OCI-LY7 (cell line): ENCODE data around the gene SESN3. TPM values are rescaled to one million over a fixed set of nuclear protein-coding genes. Genes with fewer than 3 reads are reported as not detected.

Source experiments
- BruUV-seq: library from RNA; stranded (reverse); fragments of 400-500 nt; replicated peaks from 2 replicates; lab custom pipeline; 2021; lab: Mats Ljungman, UMichigan
- CTCF ChIA-PET: fragments of 300-600 bp; sonication (Branson Sonifier 250); formaldehyde crosslinking; loops from one replicate; lab custom pipeline; 2022; ENCODE audit warnings: antibody characterized with exemption; ENCODE audit not compliant: unreplicated experiment; lab: Charles Lee
- POLR2A ChIA-PET: fragments of 300-600 bp; sonication (Branson Sonifier 250); formaldehyde crosslinking; loops from one replicate; lab custom pipeline; 2022; ENCODE audit warnings: antibody characterized with exemption; lab: Charles Lee
- DNase-seq: peaks from one replicate; pipeline ENCODE4 v3.0.0-alpha.2; 2015; ENCODE audit warnings: low spot score
- H2AFZ ChIP-seq: fragments of 200-600 bp; sonication (generic), shearing (Covaris generic); 2 replicates; pipeline ENCODE4 v1.6.1; 2014; ENCODE audit warnings: mild to moderate bottlenecking, antibody characterized with exemption, low read length, moderate library complexity
- H3K27ac ChIP-seq: fragments of 200-600 bp; sonication (generic); 2 replicates; pipeline ENCODE4 v1.5.1; 2014; ENCODE audit warnings: mixed run types, low read depth, mild to moderate bottlenecking, moderate library complexity, low read length, inconsistent platforms; ENCODE audit not compliant: poor library complexity, severe bottlenecking
- H3K36me3 ChIP-seq: fragments of 200-600 bp; sonication (generic); 2 replicates; pipeline ENCODE4 v1.6.1; 2014; ENCODE audit warnings: mild to moderate bottlenecking, antibody characterized with exemption, low read length, moderate library complexity, mixed read lengths; ENCODE audit not compliant: insufficient read depth
- H3K4me1 ChIP-seq: fragments of 200-600 bp; sonication (generic); 2 replicates; pipeline ENCODE4 v1.5.1; 2014; ENCODE audit warnings: mild to moderate bottlenecking, low read length; ENCODE audit not compliant: insufficient read depth, poor library complexity, severe bottlenecking
- H3K4me2 ChIP-seq: fragments of 200-600 bp; sonication (generic); 2 replicates; pipeline ENCODE4 v1.6.1; 2014; ENCODE audit warnings: mild to moderate bottlenecking, low read length
- H3K4me3 ChIP-seq: fragments of 200-600 bp; sonication (generic); 2 replicates; pipeline ENCODE4 v1.5.1; 2014; ENCODE audit warnings: mild to moderate bottlenecking, low read depth, low read length; ENCODE audit not compliant: poor library complexity, severe bottlenecking
- H3K79me2 ChIP-seq: fragments of 200-600 bp; sonication (generic); 2 replicates; pipeline ENCODE4 v1.6.1; 2016; ENCODE audit warnings: low read depth, mild to moderate bottlenecking, low read length, moderate library complexity, mixed read lengths; ENCODE audit not compliant: insufficient read depth
- H3K9me2 ChIP-seq: fragments of 200-600 bp; sonication (generic); 2 replicates; pipeline ENCODE4 v1.6.1; 2016; ENCODE audit warnings: mild to moderate bottlenecking, low read length, mixed read lengths; ENCODE audit not compliant: insufficient read depth
- H3K9me3 ChIP-seq: fragments of 200-600 bp; sonication (generic); 2 replicates; pipeline ENCODE4 v1.6.1; 2014; ENCODE audit warnings: mild to moderate bottlenecking, mixed run types, low read length, mixed read lengths
- H4K20me1 ChIP-seq: fragments of 200-600 bp; sonication (generic); 2 replicates; pipeline ENCODE4 v1.6.1; 2014; ENCODE audit warnings: mild to moderate bottlenecking, antibody characterized with exemption, low read length, moderate library complexity, mixed read lengths; ENCODE audit not compliant: insufficient read depth
- EZH2phosphoT487 ChIP-seq: fragments of 200-600 bp; sonication (generic); IDR thresholded peaks from 2 replicates; pipeline ENCODE4 v1.6.1; 2018; ENCODE audit warnings: low read depth, borderline replicate concordance, mild to moderate bottlenecking, mixed run types, antibody characterized with exemption, low read length, moderate library complexity, mixed read lengths
- intact Hi-C: fragments of 100-400 bp; cut with micrococcal nuclease; formaldehyde crosslinking; loops from one replicate; pipeline ENCODE4 v1.10.0; 2022; ENCODE audit not compliant: unreplicated experiment
- total RNA-seq, 2 experiments: library from RNA; depleted of rRNA in 1 of 2; stranded (reverse); fragments of >200 nt in 1 of 2; shearing (Covaris generic) in 1 of 2; gene quantifications; 2 replicates each; pipeline ENCODE4 v1.2.3, GENCODE V29; 2014 to 2022
- TF ChIP-seq, protein P1 (sequence below): fragments of 200-600 bp; sonication (generic); conservative IDR thresholded peaks from 2 replicates; pipeline ENCODE4 v1.5.1; 2014; ENCODE audit warnings: mild to moderate bottlenecking, antibody characterized with exemption, low read length, moderate library complexity, mixed read lengths

Gene SESN3
- total RNA-seq, 2 experiments from 2014 or later: 4.4 to 9.6 TPM

DNA sequence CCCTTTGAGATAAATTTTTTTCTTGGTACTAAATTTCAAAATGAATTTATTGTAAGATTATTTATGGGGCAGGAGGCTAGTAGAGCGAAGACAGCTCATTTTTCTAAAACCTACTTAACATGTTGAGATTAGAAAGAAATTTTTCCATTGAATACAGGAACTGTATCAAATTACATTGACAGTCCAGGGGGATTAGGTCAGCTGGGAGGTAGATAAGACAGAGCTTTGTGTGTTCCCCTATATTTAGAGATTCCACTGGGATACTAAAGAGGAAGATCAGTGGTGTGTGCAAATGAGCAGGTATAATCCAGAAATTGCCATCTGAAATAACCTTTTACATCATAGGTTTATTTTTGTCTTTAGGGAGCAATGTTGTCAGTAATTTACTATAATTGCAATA, 109.3 kb downstream of the SESN3 start:
- BruUV-seq: no TSS peak
- no peaks in the 10 kb centered on the region; the same call in 1 of the 2 replicates for H4K20me1 ChIP-seq
- no peaks in the 10 kb centered on the region for H3K4me1 ChIP-seq
- CTCF ChIA-PET: no interaction called here
- no peaks in the 10 kb centered on the region for H3K36me3 ChIP-seq
- peaks cover 3% of the 10 kb centered on the region; the same call in 1 of the 2 replicates for H3K79me2 ChIP-seq
- H3K27ac ChIP-seq: no peak overlapping the region
- no peak for DNase-seq
- TF ChIP-seq, protein P1, sequence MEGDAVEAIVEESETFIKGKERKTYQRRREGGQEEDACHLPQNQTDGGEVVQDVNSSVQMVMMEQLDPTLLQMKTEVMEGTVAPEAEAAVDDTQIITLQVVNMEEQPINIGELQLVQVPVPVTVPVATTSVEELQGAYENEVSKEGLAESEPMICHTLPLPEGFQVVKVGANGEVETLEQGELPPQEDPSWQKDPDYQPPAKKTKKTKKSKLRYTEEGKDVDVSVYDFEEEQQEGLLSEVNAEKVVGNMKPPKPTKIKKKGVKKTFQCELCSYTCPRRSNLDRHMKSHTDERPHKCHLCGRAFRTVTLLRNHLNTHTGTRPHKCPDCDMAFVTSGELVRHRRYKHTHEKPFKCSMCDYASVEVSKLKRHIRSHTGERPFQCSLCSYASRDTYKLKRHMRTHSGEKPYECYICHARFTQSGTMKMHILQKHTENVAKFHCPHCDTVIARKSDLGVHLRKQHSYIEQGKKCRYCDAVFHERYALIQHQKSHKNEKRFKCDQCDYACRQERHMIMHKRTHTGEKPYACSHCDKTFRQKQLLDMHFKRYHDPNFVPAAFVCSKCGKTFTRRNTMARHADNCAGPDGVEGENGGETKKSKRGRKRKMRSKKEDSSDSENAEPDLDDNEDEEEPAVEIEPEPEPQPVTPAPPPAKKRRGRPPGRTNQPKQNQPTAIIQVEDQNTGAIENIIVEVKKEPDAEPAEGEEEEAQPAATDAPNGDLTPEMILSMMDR: no peak
- TF ChIP-seq EZH2phosphoT487: no peak
- POLR2A ChIA-PET: interaction anchor here (0.7 to 1.5 kb wide), 4 partner anchors 13 to 92 kb away, joined by 3 to 5 read pairs (median 4); no protein-coding TSS in a partner anchor
- H3K9me3 ChIP-seq: no peaks in the 10 kb centered on the region
- H3K4me2 ChIP-seq: no peak overlapping the region
- H3K9me2 ChIP-seq: no peaks in the 10 kb centered on the region
- no peak overlapping the region for H3K4me3 ChIP-seq
- no peak overlapping the region for H2AFZ ChIP-seq
- intact Hi-C loops: no loop called here

GRCh38 chr11:95119361-95120060, 111.5 kb downstream of the SESN3 start:
- BruUV-seq: no TSS peak
- ChIA-PET CTCF (no interaction called here), POLR2A (interaction anchor here (2.0 kb wide), 1 partner anchor 11 kb away, joined by 5 read pairs; no protein-coding TSS in a partner anchor)
- no peak overlapping the region for H3K4me3 ChIP-seq
- no peak for DNase-seq
- H3K27ac ChIP-seq: no peak overlapping the region
- 0 out of 2 replicates have a peak, but pooled peaks cover 6% of the 10 kb centered on the region for H3K36me3 ChIP-seq
- H4K20me1 ChIP-seq: no peaks in the 10 kb centered on the region; the same call in 1 of the 2 replicates
- H3K9me3 ChIP-seq: peaks cover 16% of the 10 kb centered on the region
- no peak overlapping the region for H3K4me2 ChIP-seq
- peaks cover 5% of the 10 kb centered on the region; the same call in 1 of the 2 replicates for H3K79me2 ChIP-seq
- H3K9me2 ChIP-seq: no peaks in the 10 kb centered on the region
- TF ChIP-seq, protein P1: no peak
- no peak for TF ChIP-seq EZH2phosphoT487
- no peak overlapping the region for H2AFZ ChIP-seq
- intact Hi-C loops: no loop called here
- no peaks in the 10 kb centered on the region for H3K4me1 ChIP-seq

DNA sequence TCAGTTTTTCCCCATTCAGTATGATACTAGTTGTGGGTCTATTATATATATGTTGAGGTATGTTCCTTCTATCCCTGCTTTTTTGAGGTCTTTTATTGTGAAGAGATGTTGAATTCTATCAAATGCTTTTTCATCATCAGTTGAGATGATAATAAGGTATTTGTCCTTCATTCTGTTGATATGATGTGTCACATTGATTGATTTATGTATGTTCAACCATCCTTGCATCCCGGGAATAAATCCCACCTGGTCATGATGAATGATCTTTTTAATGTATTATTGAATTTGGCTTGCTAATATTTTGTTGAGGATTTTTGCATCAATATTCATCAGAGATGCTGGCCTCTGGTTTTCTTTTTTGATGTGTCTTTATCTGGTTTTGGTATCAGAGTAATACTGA, 115.4 kb downstream of the SESN3 start:
- Histone ChIP-seq H3K79me2 (peaks cover 5% of the 10 kb centered on the region; the same call in 1 of the 2 replicates), H3K4me3 (no peak overlapping the region), H3K4me1 (no peaks in the 10 kb centered on the region), H2AFZ (no peak overlapping the region), H3K9me2 (no peaks in the 10 kb centered on the region), H3K27ac (no peak overlapping the region), H3K4me2 (no peak overlapping the region), H3K36me3 (0 out of 2 replicates have a peak, but pooled peaks cover 6% of the 10 kb centered on the region), H4K20me1 (no peaks in the 10 kb centered on the region), H3K9me3 (peaks cover 16% of the 10 kb centered on the region)
- intact Hi-C loops: no loop called here
- no TSS peak for BruUV-seq
- TF ChIP-seq, protein P1: no peak
- no peak for TF ChIP-seq EZH2phosphoT487
- CTCF ChIA-PET: no interaction called here
- no peak for DNase-seq
- POLR2A ChIA-PET: interaction anchor here (0.6 to 0.7 kb wide), 2 partner anchors 20 to 522 kb away, joined by 3 to 4 read pairs; no protein-coding TSS in a partner anchor
